Activated CD8-positive, alpha-beta memory T cell treated with anti-CD3 and anti-CD28 coated beads, Interleukin-2, amount 50 U/mL, for 1 hour (primary cell): ENCODE results near the gene GALNT18.

Experiments used
- DNase-seq: peaks from one replicate; pipeline ENCODE4 v3.0.0-alpha.2; 2020; ENCODE audit errors: extremely low read depth

Gene GALNT18

GRCh38 chr11:11499300-11499699 lies 122.5 kb downstream of the GALNT18 start:
- DNase-seq, result no peak

- DNase-seq, result no peak
Observed at GRCh38 chr11:11498195-11498594, 123.6 kb downstream of the GALNT18 start.

- DNase-seq, result no peak
Observed at GRCh38 chr11:11496879-11497278, 124.9 kb downstream of the GALNT18 start.

DNA sequence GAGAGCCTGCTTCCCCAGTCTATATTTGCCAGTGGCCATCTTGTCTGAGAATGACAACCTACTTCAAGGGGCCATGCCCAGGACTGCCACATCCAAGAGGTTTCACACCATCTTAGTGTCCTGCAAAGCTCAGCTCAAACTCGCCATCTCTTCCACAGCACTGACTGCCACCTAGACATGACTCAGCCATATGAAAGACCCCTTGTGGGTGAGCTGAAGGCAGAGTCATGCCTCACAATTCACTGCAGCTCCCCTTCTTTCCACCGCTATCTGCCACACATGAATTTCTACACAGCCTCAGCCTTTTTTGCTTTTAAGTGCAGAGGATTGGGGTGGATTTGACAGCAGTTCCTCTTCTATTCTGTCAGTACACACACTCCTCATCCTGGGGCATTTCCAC lies 127.5 kb downstream of the GALNT18 start:
- DNase-seq, result no peak

GRCh38 chr11:11493698-11494097 lies 128.1 kb downstream of the GALNT18 start:
- DNase-seq, result no peak

GRCh38 chr11:11491589-11491988 lies 130.2 kb downstream of the GALNT18 start:
- no peak for DNase-seq

- no peak for DNase-seq
Observed at GRCh38 chr11:11491014-11491413, 130.8 kb downstream of the GALNT18 start.

DNA sequence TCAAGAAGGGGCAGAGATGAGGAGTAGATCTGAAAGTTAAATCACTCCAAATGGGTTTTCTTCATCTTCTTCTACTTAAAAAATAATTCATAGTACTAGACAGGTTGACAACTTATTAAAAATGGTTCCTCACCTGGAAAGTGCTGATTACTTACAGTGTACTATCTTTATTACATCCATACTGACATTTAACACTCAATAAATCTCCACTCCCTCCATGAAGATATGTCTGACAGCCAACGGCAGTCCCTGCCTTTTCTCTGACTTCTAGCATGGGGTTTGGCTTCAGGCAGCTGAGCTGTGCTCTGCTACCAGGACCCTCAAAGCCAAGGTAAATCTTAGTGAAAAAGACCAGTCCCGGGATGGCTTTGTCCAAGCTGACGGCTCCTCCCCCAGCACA lies 135.4 kb downstream of the GALNT18 start:
- DNase-seq, result no peak

DNA sequence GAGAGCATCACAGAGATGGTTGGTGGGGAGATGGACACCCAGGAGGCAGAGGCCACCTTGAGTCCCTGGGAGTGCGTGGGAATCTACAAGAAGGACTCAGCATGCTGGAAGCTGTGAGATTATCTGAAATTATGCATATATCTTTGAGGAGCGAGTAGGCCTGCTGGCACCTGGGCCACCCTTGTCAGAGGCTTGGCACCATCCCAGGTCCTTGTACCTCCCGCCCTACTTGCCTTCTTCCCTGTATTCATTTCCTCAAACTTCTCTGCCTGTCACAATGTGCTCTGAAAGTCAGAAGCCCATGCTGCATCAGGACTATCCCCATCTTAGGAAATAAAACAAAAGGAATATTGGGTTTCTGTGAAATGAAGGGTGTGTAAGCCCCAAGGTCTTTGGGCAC lies 135.8 kb downstream of the GALNT18 start:
- DNase-seq, result no peak

DNA sequence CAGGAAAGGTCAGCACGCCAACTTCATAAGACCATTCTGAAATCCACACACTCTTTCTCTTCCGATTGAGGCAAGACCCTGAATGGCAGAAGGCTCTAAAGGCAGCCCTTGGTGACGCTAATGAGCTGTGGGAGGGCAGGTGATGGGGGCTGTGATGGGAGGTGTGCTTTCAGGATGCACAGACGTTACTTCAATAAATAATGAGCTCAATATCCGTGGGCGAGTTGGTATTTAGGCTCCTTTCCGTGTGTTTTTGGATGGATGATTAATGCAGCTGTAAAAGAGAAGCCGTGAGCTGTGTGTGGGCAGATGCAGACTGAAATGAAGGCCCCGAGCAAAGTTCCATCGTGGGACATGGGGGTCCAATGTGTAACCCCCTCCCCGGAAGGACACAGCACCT lies 138.2 kb downstream of the GALNT18 start:
- DNase-seq, result no peak

DNA sequence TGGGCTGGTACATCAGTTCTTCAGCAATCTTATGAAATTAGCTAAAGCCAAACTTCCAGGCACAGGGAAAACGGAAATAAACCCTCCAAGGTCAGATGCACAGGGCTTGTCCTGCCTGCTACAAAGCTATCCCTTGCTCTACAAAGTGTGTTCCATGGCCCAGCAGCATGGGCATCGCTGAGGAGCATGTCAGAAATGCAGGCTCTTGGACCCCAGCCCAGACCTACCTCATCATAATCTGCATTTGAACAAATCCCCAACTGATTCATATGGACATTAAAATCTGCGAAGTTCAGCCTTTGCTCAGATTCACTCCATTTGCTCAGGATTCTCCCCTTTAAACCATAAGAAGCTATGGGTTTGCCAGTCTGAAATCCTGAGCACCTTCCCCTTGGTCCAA lies 139.1 kb downstream of the GALNT18 start:
- DNase-seq, result no peak

- no peak for DNase-seq
Observed at GRCh38 chr11:11481371-11481770, 140.4 kb downstream of the GALNT18 start.

- DNase-seq, result no peak
Observed at GRCh38 chr11:11480971-11481370, 140.8 kb downstream of the GALNT18 start.

GRCh38 chr11:11478687-11479086 lies 143.1 kb downstream of the GALNT18 start:
- no peak for DNase-seq

GRCh38 chr11:11477695-11478420 lies 143.9 kb downstream of the GALNT18 start:
- DNase-seq, result no peak

GRCh38 chr11:11476971-11477645 lies 144.7 kb downstream of the GALNT18 start:
- no peak for DNase-seq

DNA sequence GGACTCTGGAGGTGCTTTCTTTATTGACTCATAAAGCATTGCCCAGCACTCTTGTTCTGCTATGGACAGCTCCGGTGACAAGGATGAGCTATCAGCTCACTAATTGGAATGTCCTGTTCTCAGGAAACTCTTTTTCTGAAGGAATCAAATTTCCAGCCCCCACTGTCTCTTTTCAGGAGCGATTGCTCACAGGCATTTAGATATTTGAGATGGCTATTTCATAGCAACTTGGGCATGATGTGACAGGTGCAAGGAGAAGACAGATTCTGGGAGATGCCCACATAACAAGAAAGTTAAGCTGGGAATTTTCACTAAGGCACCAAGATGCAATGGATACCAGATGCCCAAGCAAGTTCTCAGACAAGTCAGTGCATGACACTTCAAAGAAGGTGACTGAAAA lies 145.3 kb downstream of the GALNT18 start:
- DNase-seq, result no peak

DNA sequence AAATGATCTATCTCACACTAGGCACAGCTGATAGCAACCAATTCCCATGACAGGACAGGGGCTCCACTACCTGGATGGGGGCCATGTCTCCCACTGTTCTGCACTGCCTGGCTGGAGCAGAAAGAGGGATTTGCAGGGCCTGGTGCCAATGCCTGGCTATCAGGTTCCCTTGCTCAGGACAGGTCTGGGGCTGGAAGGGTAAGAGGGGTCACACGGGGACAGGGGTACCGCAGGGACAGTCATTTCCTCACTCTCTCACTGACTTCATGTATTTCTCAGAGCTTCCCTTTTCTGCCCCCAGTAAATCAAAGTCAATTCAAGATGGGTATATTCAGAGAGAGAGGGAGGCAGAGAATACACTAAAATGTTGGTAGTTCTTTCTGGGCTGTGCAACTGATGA lies 149.7 kb downstream of the GALNT18 start:
- no peak for DNase-seq

GRCh38 chr11:11471201-11471600 lies 150.6 kb downstream of the GALNT18 start:
- DNase-seq, result no peak

DNA sequence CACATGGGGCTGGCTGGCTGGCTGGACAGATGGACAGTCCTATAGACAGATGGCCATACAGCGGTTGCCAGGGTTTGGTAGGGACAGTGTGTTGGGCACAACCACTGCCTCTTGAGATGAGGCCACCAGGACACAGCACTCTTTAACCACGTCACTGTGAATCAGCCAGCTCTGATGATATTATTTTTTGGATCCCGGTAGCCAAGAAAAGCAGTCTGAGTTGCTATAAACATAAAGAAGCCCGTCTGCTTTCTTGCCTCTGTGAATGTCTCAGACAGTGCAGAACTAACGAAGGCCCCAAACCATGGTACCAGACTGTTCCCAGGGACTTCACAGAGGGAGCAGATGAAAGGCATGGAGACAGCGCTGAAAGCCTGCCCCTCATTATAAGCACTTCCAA lies 152.9 kb downstream of the GALNT18 start:
- no peak for DNase-seq

DNA sequence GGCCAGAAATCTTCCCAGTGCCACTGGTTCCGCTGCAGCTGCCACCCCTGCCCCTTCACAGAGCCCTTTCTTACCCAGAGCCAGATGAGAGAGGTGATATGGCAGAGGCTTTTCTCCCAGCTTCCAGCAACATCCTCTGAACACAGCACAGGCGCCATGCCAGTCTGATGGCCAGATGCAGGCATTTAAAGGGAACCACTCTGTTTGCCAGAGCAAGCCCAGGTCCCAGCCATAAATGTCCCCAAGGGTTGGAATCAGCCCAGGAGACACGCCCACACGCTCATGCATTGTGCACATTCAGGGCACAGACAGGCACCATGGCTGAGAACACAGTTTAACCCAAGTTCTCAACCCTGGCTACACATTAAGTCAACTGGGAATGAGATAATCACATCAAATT lies 154.5 kb downstream of the GALNT18 start:
- DNase-seq, result no peak

DNA sequence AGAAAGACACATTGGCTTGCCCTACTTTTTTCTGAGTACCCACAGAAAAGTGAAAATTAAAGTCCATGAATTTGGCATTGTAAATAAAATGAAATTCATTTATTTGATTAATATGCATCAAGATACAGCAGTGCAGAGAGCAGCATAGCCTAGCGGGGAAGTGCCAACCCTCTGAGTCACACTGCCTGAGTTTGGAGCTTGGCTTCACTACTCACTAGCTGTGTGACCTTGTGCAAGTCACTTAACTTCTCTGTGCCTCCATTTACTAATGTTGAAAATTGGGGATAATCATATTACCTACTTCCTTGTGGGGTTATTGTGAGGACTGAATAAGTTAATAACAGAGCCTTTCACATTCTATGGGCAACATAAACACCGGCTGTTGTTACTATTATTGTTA lies 157.2 kb downstream of the GALNT18 start:
- DNase-seq, result no peak

GRCh38 chr11:11463405-11463804 lies 158.4 kb downstream of the GALNT18 start:
- no peak for DNase-seq

- no peak for DNase-seq
Observed at GRCh38 chr11:11461473-11461872, 160.3 kb downstream of the GALNT18 start.
